HepG2 (cell line): ENCODE results near the gene COBLL1. TPM values are rescaled to one million over a fixed set of nuclear protein-coding genes. Genes with fewer than 3 reads are reported as not detected.

Experiments
- ATAC-seq: fragments of 200-7000 bp; cut with Tn5 transposase; 3 replicates; pipeline ENCODE4 v1.9.1; 2020; ENCODE audit warnings: mild to moderate bottlenecking, moderate library complexity
- BruUV-seq: library from RNA; stranded (reverse); fragments of 400-500 nt; replicated peaks from 2 replicates; lab custom pipeline; 2021; lab: Mats Ljungman, UMichigan
- CTCF ChIA-PET: fragments of 300-600 bp; formaldehyde crosslinking; extraction: SDS; loops from one replicate; lab custom pipeline; 2021; ENCODE audit warnings: low total read pairs, inconsistent platforms, low intra/inter-chr PET ratio; lab: Yijun Ruan, JAX
- POLR2A ChIA-PET: fragments of 350-600 bp; sonication (Branson Sonifier 250); formaldehyde crosslinking; loops from one replicate; lab custom pipeline; 2020; ENCODE audit warnings: antibody characterized with exemption, inconsistent platforms; lab: Yijun Ruan, JAX
- DNase-seq: peaks from one replicate; pipeline ENCODE4 v3.0.0-alpha.2; 2015; ENCODE audit warnings: low spot score
- FAIRE-seq: peaks from 3 replicates; lab custom pipeline; 2011; peaks lifted over from hg19 to GRCh38; lab: Jason Lieb, UNC
- H2AFZ ChIP-seq: one replicate; pipeline ENCODE4 v1.6.1; 2011; ENCODE audit warnings: low read length, inconsistent platforms
- H3K27ac ChIP-seq: fragments of 300-600 bp; 3 replicates; pipeline ENCODE4 v1.8.0; 2011; ENCODE audit warnings: mixed run types, mild to moderate bottlenecking, mixed read lengths, low read length, inconsistent platforms; ENCODE audit not compliant: insufficient read depth; ENCODE audit errors: extremely low read length
- H3K27me3 ChIP-seq, 2 experiments: fragments of 200-600 bp in 1 of 2; 2 replicates in 1 of 2; 3 replicates in 1 of 2; pipeline versions ENCODE4 v1.6.0 to v1.8.0; 2011; ENCODE audit warnings: low read length in 2 of 2, mild to moderate bottlenecking in 2 of 2, moderate library complexity in 2 of 2, inconsistent platforms in 1 of 2; ENCODE audit not compliant: insufficient read depth in 2 of 2, control insufficient read depth in 1 of 2
- H3K36me3 ChIP-seq, 2 experiments: fragments of 200-600 bp in 1 of 2; replicated peaks in 1 of 2; 2 replicates in 1 of 2; 3 replicates in 1 of 2; pipeline versions ENCODE4 v1.5.1 to v1.8.0; 2011; ENCODE audit warnings: low read length in 2 of 2, inconsistent platforms in 1 of 2; ENCODE audit not compliant: insufficient read depth in 2 of 2, control insufficient read depth in 1 of 2
- H3K4me1 ChIP-seq: 2 replicates; pipeline ENCODE4 v1.5.1; 2012; ENCODE audit warnings: low read length, inconsistent platforms; ENCODE audit not compliant: insufficient read depth
- H3K4me2 ChIP-seq: 2 replicates; pipeline ENCODE4 v1.6.0; 2011; ENCODE audit warnings: low read depth, low read length, inconsistent platforms
- H3K4me3 ChIP-seq, 3 experiments: fragments of 200-600 bp in 1 of 3; sonication (generic), shearing (Covaris generic) in 1 of 3; replicated peaks in 1 of 3; 2 replicates each; pipeline ENCODE4 v1.5.1; 2011 to 2016; ENCODE audit warnings: low read length in 3 of 3, inconsistent platforms in 2 of 3, low read depth in 2 of 3, mild to moderate bottlenecking in 2 of 3, control low read depth in 1 of 3, mixed read lengths in 1 of 3; ENCODE audit not compliant: insufficient read depth in 1 of 3
- H3K79me2 ChIP-seq: one replicate; pipeline ENCODE4 v1.6.1; 2011; ENCODE audit warnings: low read length, inconsistent platforms; ENCODE audit not compliant: insufficient read depth
- H3K9ac ChIP-seq: 2 replicates; pipeline ENCODE4 v1.6.0; 2011; ENCODE audit warnings: mild to moderate bottlenecking, low read depth, low read length, inconsistent platforms; ENCODE audit not compliant: insufficient read depth
- H3K9me3 ChIP-seq: 2 replicates; pipeline ENCODE4 v1.5.1; 2012; ENCODE audit warnings: mild to moderate bottlenecking, low read length
- H4K20me1 ChIP-seq: 2 replicates; pipeline ENCODE4 v1.6.0; 2011; ENCODE audit warnings: inconsistent platforms, mild to moderate bottlenecking, low read length, moderate library complexity; ENCODE audit not compliant: insufficient read depth
- MXD3 ChIP-seq: IDR thresholded peaks from 2 replicates; pipeline ENCODE4 v1.6.1; 2016; ENCODE audit warnings: mild to moderate bottlenecking, missing biosample characterization, missing genetic modification reagents
- NFIC ChIP-seq: IDR thresholded peaks from 2 replicates; pipeline ENCODE4 v1.6.1; 2012; ENCODE audit warnings: mild to moderate bottlenecking, low read length, inconsistent platforms
- PLRG1 ChIP-seq: fragments of 450-650 bp; conservative IDR thresholded peaks from 2 replicates; pipeline ENCODE4 v1.6.1; 2016
- REXO4 ChIP-seq: sonication (generic); formaldehyde crosslinking; IDR thresholded peaks from 2 replicates; pipeline ENCODE4 v1.8.0; 2022; ENCODE audit warnings: missing genetic modification reagents, mild to moderate bottlenecking, borderline replicate concordance
- SP2 ChIP-seq: sonication (generic); formaldehyde crosslinking; IDR thresholded peaks from 2 replicates; pipeline ENCODE4 v1.5.1; 2020; ENCODE audit warnings: mild to moderate bottlenecking, missing genetic modification reagents
- SP4 ChIP-seq: sonication (generic); formaldehyde crosslinking; IDR thresholded peaks from 2 replicates; pipeline ENCODE4 v1.8.1; 2023; ENCODE audit warnings: mild to moderate bottlenecking, missing genetic modification reagents
- TBL1XR1 ChIP-seq: fragments of 150-350 bp; IDR thresholded peaks from 2 replicates; pipeline ENCODE4 v1.6.1; 2014; ENCODE audit warnings: borderline replicate concordance, low read length; ENCODE audit not compliant: partially characterized antibody
- TSC22D2 ChIP-seq: sonication (generic); formaldehyde crosslinking; IDR thresholded peaks from 2 replicates; pipeline ENCODE4 v1.5.1; 2020; ENCODE audit warnings: missing genetic modification reagents, mild to moderate bottlenecking, borderline replicate concordance
- ZNF10 ChIP-seq: sonication (generic); formaldehyde crosslinking; IDR thresholded peaks from 2 replicates; pipeline ENCODE4 v1.4.0; 2020; ENCODE audit warnings: mild to moderate bottlenecking, low read depth, missing genetic modification reagents, borderline replicate concordance
- ZNF337 ChIP-seq: sonication (generic); formaldehyde crosslinking; IDR thresholded peaks from 2 replicates; pipeline ENCODE4 v1.5.1; 2020; ENCODE audit warnings: missing genetic modification reagents, low read depth, mild to moderate bottlenecking, borderline replicate concordance
- WGBS: methylation state at CpG from one replicate; pipeline ENCODE4 v1.1.6; 2017; ENCODE audit warnings: low lambda C conversion rate; 5-methylcytosine and 5-hydroxymethylcytosine counted together
- in situ Hi-C: cut with HindIII; loops from 2 replicates; pipeline ENCODE4 v1.10.0; 2017; ENCODE audit warnings: low pct_unique_long_range_greater_than_20kb; ENCODE audit not compliant: extremely low pct_ligation_motif_present
- intact Hi-C: fragments of 100-400 bp; cut with micrococcal nuclease; formaldehyde crosslinking; loops from one replicate; pipeline ENCODE4 v1.10.0; 2022; ENCODE audit not compliant: unreplicated experiment
- polyA plus RNA-seq, 8 experiments: library from polyadenylated mRNA; depleted of rRNA in 3 of 8; stranded (reverse) in 7 of 8; unstranded in 1 of 8; fragments of >200 nt; fragmentation: Illumina TruSeq in 4 of 8; extraction: Trizol in 4 of 8; gene quantifications; 2 replicates each; pipeline versions ENCODE4 v1.2.1 to v1.2.3, GENCODE V29; 2011 to 2016; ENCODE audit warnings: low read depth in 4 of 8, missing spikeins in 1 of 8, mixed read lengths in 1 of 8; ENCODE audit not compliant: insufficient read depth in 1 of 8
- total RNA-seq, 5 experiments: library from RNA; depleted of rRNA; stranded (reverse); fragments of >200 nt; fragmentation: Illumina TruSeq; extraction: Trizol; gene quantifications; 2 replicates each; pipeline ENCODE4 v1.2.3, GENCODE V29; 2016; ENCODE audit warnings: low read depth in 1 of 5

The COBLL1 gene
- total and polyA plus RNA-seq, 2 of the 13 experiments (the other 11 are each of a cell fraction or from before 2014, with no cell fraction given): 32.6 to 86.8 TPM

- BruUV-seq: no TSS peak
- ATAC-seq: no peak
- TF ChIP-seq MXD3 (CRISPR knock-in tag): no peak
- TF ChIP-seq ZNF10 (CRISPR knock-in tag): no peak
- TF ChIP-seq TBL1XR1: no peak
- TF ChIP-seq SP2: no peak
- Histone ChIP-seq H3K4me2 (no peak overlapping the region), H3K4me3 (no peak overlapping the region), H2AFZ (no peak overlapping the region), H3K4me1 (no peaks in the 10 kb centered on the region), H3K9ac (no peak overlapping the region), H3K36me3 (no peaks in the 10 kb centered on the region), H3K79me2 (no peaks in the 10 kb centered on the region), H3K27ac (no peak overlapping the region), H4K20me1 (no peaks in the 10 kb centered on the region), H3K9me3 (peaks cover 29% of the 10 kb centered on the region), H3K27me3 (no peaks in the 10 kb centered on the region)
- 51% methylated on average over 1 of the region's 1 CpG for WGBS
- no peak for DNase-seq
- in situ Hi-C loops (no loop called here), intact Hi-C loops (no loop called here)
- ChIA-PET CTCF (no interaction called here), POLR2A (no interaction called here)
- no peak for FAIRE-seq
Measured at GRCh38 chr2:164651361-164651760, 190.3 kb downstream of the COBLL1 start.

GRCh38 chr2:164644036-164644700 is 197.5 kb downstream of the COBLL1 start:
- no peak for FAIRE-seq
- no peak; the same call in 2 of the 3 replicates for ATAC-seq
- H3K9ac ChIP-seq: no peak overlapping the region
- intact Hi-C loops: no loop called here
- in situ Hi-C loops: no loop called here
- TF ChIP-seq ZNF337 (no peak), SP4 (CRISPR knock-in tag) (no peak), PLRG1 (no peak), TSC22D2 (CRISPR knock-in tag) (no peak), REXO4 (CRISPR knock-in tag) (no peak), NFIC (no peak)
- no peak overlapping the region for H3K4me2 ChIP-seq
- no peaks in the 10 kb centered on the region for H4K20me1 ChIP-seq
- H3K4me3 ChIP-seq: no peak overlapping the region
- H3K27me3 ChIP-seq: no peaks in the 10 kb centered on the region
- ChIA-PET CTCF (no interaction called here), POLR2A (no interaction called here)
- H3K27ac ChIP-seq: no peak overlapping the region
- 91% methylated on average over 1 of the region's 1 CpG for WGBS
- H3K9me3 ChIP-seq: peaks cover 8% of the 10 kb centered on the region; the same call in 1 of the 2 replicates
- DNase-seq: no peak
- H3K4me1 ChIP-seq: no peaks in the 10 kb centered on the region
- no peaks in the 10 kb centered on the region for H3K79me2 ChIP-seq
- no peak overlapping the region for H2AFZ ChIP-seq
- no TSS peak for BruUV-seq
- no peaks in the 10 kb centered on the region for H3K36me3 ChIP-seq
